Sciatic nerve (tissue), 2 donors: ENCODE results near the gene ZNF710. TPM values are rescaled to one million over a fixed set of nuclear protein-coding genes. Genes with fewer than 3 reads are reported as not detected.

ENCODE experiments used
- ATAC-seq: fragments of 200-7000 bp; cut with Tn5 transposase; one replicate; pipeline ENCODE4 v1.9.1; 2020; ENCODE audit warnings: mild to moderate bottlenecking, moderate library complexity
- DNase-seq: peaks from one replicate; pipeline ENCODE4 v3.0.0-alpha.2; 2020; ENCODE audit warnings: low spot score
- intact Hi-C: fragments of 100-400 bp; cut with DNase I; formaldehyde crosslinking; loops from one replicate; pipeline ENCODE4 v1.14.2; 2022
- total RNA-seq: library from RNA; stranded (reverse); fragmentation: NEBNext Ultra II Directional; extraction: Animal tissue kit (Norgen Biotek cat#: 25700); gene quantifications from one replicate; pipeline ENCODE4 v1.2.1, GENCODE V29; 2021
- donor health status: DM: no; HTN: no; CAD: no.
- donor health status: DM: no; HTN: no; CAD: no.

Gene ZNF710
- total RNA-seq, 1 donor from 2014 or later: 20.2 TPM

DNA sequence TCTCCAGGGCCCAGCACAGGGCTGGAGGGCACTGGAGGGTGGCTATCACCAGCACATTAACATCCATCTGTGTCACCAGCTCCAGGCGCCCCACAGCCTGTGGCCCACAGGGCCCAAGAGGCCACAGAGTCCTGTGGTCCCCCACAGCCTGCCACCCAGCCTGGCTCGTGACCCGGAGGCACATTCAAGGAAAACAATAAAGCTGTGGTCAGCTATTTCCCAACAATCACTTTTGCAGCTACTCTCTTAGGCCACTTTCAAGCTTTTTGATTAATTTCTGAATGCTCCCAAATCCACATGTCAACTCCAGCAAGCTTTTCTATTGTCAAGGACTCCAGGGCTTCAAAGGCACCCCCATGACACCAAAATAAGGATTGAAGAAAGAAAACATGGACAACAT lies 84.4 kb downstream of the ZNF710 start:
- ATAC-seq (no peak), DNase-seq (no peak)
- intact Hi-C loops: loop anchor here (10.0 kb wide), 1 partner anchor 341 kb away; no protein-coding TSS in a partner anchor

DNA sequence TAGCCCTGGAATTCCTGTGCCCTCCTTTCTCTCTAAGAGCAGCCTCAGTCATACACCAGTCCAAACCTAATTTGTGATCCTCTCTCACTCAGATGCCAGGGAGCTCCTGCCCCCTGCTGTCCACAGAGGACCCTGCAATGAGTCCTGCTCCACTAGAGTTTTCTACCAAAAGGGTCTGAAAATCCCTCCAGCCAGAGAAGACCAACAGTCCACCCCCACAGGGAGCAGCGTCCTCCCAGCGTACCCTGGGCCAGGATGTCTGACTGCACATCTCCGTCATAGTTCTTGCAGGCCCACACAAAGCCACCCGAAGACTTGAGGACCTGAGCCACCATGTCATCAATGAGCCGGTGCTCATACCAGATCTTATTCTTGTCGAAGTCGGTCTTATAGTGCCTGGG lies 85.7 kb downstream of the ZNF710 start:
- intact Hi-C loops: loop anchor here (10.0 kb wide), 1 partner anchor 342 kb away; no protein-coding TSS in a partner anchor
- no peak for ATAC-seq

GRCh38 chr15:90087454-90088154 lies 86.5 kb downstream of the ZNF710 start:
- ATAC-seq (peak; percentile 40), DNase-seq (no peak)
- intact Hi-C loops: loop anchor here (10.0 kb wide), 1 partner anchor 343 kb away; no protein-coding TSS in a partner anchor

More for the DNA sequence above, 85.7 kb downstream of the ZNF710 start:
- DNase-seq: no peak

GRCh38 chr15:90090226-90090848 lies 89.2 kb downstream of the ZNF710 start:
- intact Hi-C loops: no loop called here
- ATAC-seq (no peak), DNase-seq (no peak)

DNA sequence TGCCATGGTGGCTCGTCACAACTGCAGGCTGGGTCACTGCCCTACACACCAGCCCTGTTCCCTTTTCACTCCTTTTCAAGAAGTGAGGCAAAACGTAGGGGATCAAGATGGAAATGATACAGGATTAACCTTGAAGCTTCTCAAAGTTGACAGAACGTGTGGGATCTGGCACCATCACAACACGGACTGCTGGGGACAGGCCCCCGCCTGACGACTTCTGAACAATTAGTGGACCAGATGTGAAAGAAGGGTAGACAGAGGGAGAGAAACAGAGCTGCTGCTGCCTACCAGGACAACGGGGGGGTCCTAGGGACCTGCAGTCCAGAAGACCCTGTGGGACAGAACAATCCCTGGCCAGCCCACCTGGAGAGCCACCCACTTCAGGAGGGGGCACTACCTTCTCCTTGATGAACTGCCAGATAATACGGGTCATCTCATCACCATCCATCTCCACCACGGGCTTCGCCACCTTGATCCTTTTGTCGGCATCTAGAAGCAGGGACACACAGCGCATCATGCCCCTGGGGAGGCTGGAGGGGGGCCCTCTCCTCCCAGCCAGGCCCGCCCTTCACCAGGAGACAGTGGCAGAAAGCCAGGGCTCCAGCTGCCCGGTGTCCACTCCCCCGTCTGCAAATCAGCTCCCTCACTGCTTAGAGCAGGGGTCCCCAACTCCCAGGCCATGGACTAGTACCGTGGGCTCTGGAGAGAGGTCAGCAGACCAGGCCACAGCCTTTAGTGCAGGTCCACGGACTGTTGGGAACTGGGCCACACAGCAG lies 90.2 kb downstream of the ZNF710 start:
- DNase-seq (no peak), ATAC-seq (no peak)
- intact Hi-C loops: no loop called here

GRCh38 chr15:90095521-90095959 lies 94.4 kb downstream of the ZNF710 start:
- ATAC-seq (no peak), DNase-seq (no peak)
- intact Hi-C loops: no loop called here

DNA sequence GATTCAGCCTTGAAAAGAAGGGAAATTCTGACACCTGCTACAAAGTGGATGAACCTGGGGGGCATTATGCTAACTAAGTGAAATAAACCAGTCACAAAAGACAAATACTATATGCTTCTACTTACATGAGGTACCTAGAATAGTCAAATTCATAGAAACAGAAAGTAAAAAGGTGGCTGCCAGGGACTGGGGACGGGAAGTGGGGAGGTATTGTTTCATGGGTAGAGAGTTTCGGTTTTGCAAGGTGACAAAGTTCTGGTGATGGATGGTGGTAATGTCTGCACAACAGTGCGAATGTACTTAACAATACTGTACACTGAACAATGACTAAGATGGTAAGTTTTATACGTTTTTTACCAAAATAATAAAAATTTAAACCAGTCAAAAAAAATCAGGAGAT lies 96.4 kb downstream of the ZNF710 start:
- DNase-seq (no peak), ATAC-seq (no peak)
- intact Hi-C loops: no loop called here

GRCh38 chr15:90099072-90099867 lies 98.1 kb downstream of the ZNF710 start:
- intact Hi-C loops: no loop called here
- no peak for DNase-seq
- no peak for ATAC-seq

- ATAC-seq: peak; percentile 27
- intact Hi-C loops: no loop called here
- DNase-seq: no peak
These were observed 99.0 kb downstream of the ZNF710 start for GRCh38 chr15:90099868-90100831.

GRCh38 chr15:90101130-90101968 lies 100.2 kb downstream of the ZNF710 start:
- ATAC-seq (peak; percentile 19), DNase-seq (peak; percentile 73)
- intact Hi-C loops: no loop called here

- ATAC-seq (peak; percentile 90), DNase-seq (peak; percentile 87)
- intact Hi-C loops: no loop called here
These were observed 101.1 kb downstream of the ZNF710 start, which contains the start of gene IDH2 for GRCh38 chr15:90101969-90102890. TSS of gene IDH2 (minus strand) at chr15:90102468. CDS start at chr15:90102390, 78 bp downstream.

GRCh38 chr15:90103701-90104329 lies 102.7 kb downstream of the ZNF710 start:
- ATAC-seq (no peak), DNase-seq (no peak)
- intact Hi-C loops: no loop called here

GRCh38 chr15:90104551-90104950 lies 103.4 kb downstream of the ZNF710 start:
- DNase-seq (no peak), ATAC-seq (no peak)
- intact Hi-C loops: no loop called here

DNA sequence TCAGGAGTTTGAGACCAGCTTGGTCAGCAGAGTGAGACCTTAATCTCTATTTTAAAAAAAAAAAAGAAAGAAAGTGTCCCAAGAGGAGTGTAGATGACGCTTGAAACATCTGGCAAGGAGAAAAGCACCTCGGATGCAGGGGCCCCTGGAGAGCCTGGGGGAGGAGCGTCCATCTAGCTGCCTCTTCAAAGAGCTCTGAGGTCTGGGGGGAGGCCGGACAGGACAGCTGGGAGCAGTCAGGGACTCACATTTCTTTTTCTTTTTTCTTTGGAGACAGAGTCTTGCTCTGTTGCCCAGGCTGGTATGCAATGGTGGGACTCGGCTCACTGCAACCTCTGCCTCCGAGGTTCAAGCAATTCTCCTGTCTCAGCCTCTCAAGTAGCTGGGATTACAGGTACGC lies 104.4 kb downstream of the ZNF710 start:
- DNase-seq (no peak), ATAC-seq (no peak)
- intact Hi-C loops: no loop called here

GRCh38 chr15:90106522-90107117 lies 105.5 kb downstream of the ZNF710 start:
- intact Hi-C loops: no loop called here
- ATAC-seq: no peak
- no peak for DNase-seq
